ENCODE results near the gene NFX1. TPM values are rescaled to one million over a fixed set of nuclear protein-coding genes. Genes with fewer than 3 reads are reported as not detected.
A peak's percentile ranks its signal among the peaks of the same experiment; 100 is the strongest.
"Not testable (repeated sequence)": the region's sequence is repeated elsewhere in the genome, so short reads cannot be mapped to it uniquely, and the experiment has no call there.

The NFX1 gene
- total RNA-seq, 2 donors from 2014 or later: 32.0 to 56.5 TPM

GRCh38 chr9:33341182-33341581 is 50.9 kb downstream of the NFX1 start:
- Mint-ChIP-seq H3K4me3 (no peak overlapping the region), H3K4me1 (no peaks in the 10 kb centered on the region), H3K9me3 (no peaks in the 10 kb centered on the region), H3K36me3 (ENCODE audit: low read depth) (peaks cover 96% of the 10 kb centered on the region), H3K27ac (peak overlapping the region; percentile 4), H3K27me3 (no peaks in the 10 kb centered on the region)
- no peak for ATAC-seq (replicated peaks)

GRCh38 chr9:33344145-33344544 is 53.8 kb downstream of the NFX1 start:
- no peak for ATAC-seq (replicated peaks)

GRCh38 chr9:33346564-33346963 is 56.2 kb downstream of the NFX1 start:
- H3K36me3 Mint-ChIP-seq (ENCODE audit: low read depth): peaks cover 91% of the 10 kb centered on the region
- no peak overlapping the region for H3K4me3 Mint-ChIP-seq
- ATAC-seq (replicated peaks): no peak
- H3K4me1 Mint-ChIP-seq: peaks cover 7% of the 10 kb centered on the region
- H3K27me3 Mint-ChIP-seq: no peaks in the 10 kb centered on the region
- peak overlapping the region; percentile 63 for H3K27ac Mint-ChIP-seq
- H3K9me3 Mint-ChIP-seq: no peaks in the 10 kb centered on the region

More at GRCh38 chr9:33344145-33344544, 53.8 kb downstream of the NFX1 start:
- H3K9me3 Mint-ChIP-seq: no peaks in the 10 kb centered on the region
- no peak overlapping the region for H3K27ac Mint-ChIP-seq
- H3K4me1 Mint-ChIP-seq: peaks cover 4% of the 10 kb centered on the region
- H3K27me3 Mint-ChIP-seq: no peaks in the 10 kb centered on the region
- H3K36me3 Mint-ChIP-seq (ENCODE audit: low read depth): peaks cover 100% of the 10 kb centered on the region
- H3K4me3 Mint-ChIP-seq: no peak overlapping the region

GRCh38 chr9:33348998-33349397 is 58.7 kb downstream of the NFX1 start:
- H3K27me3 Mint-ChIP-seq: no peaks in the 10 kb centered on the region
- H3K27ac Mint-ChIP-seq: peak overlapping the region; percentile 53

GRCh38 chr9:33349743-33350142 is 59.4 kb downstream of the NFX1 start:
- H3K4me1 Mint-ChIP-seq: peaks cover 9% of the 10 kb centered on the region
- no peak overlapping the region for H3K27ac Mint-ChIP-seq
- no peak overlapping the region for H3K4me3 Mint-ChIP-seq
- H3K9me3 Mint-ChIP-seq: no peaks in the 10 kb centered on the region
- H3K27me3 Mint-ChIP-seq: no peaks in the 10 kb centered on the region
- peaks cover 86% of the 10 kb centered on the region for H3K36me3 Mint-ChIP-seq (ENCODE audit: low read depth)
- ATAC-seq (replicated peaks): no peak

More at GRCh38 chr9:33348998-33349397, 58.7 kb downstream of the NFX1 start:
- Mint-ChIP-seq H3K4me3 (no peak overlapping the region), H3K9me3 (no peaks in the 10 kb centered on the region), H3K36me3 (ENCODE audit: low read depth) (peaks cover 86% of the 10 kb centered on the region), H3K4me1 (peaks cover 7% of the 10 kb centered on the region)
- no peak for ATAC-seq (replicated peaks)

- H3K36me3 Mint-ChIP-seq (ENCODE audit: low read depth): peaks cover 86% of the 10 kb centered on the region
- H3K27ac Mint-ChIP-seq: peak overlapping the region; percentile 44
- peak; percentile 42 for ATAC-seq (replicated peaks)
- H3K4me3 Mint-ChIP-seq: no peak overlapping the region
- H3K27me3 Mint-ChIP-seq: no peaks in the 10 kb centered on the region
- H3K4me1 Mint-ChIP-seq: peaks cover 11% of the 10 kb centered on the region
- no peaks in the 10 kb centered on the region for H3K9me3 Mint-ChIP-seq
These were observed 60.0 kb downstream of the NFX1 start for GRCh38 chr9:33350310-33350709.

GRCh38 chr9:33351547-33351946 is 61.2 kb downstream of the NFX1 start:
- H3K4me1 Mint-ChIP-seq: peaks cover 11% of the 10 kb centered on the region
- H3K27ac Mint-ChIP-seq: peak overlapping the region; percentile 78
- H3K4me3 Mint-ChIP-seq: no peak overlapping the region
- H3K9me3 Mint-ChIP-seq: no peaks in the 10 kb centered on the region
- ATAC-seq (replicated peaks): peak; percentile 39
- H3K36me3 Mint-ChIP-seq (ENCODE audit: low read depth): peaks cover 85% of the 10 kb centered on the region
- H3K27me3 Mint-ChIP-seq: no peaks in the 10 kb centered on the region

GRCh38 chr9:33354651-33355211 is 64.4 kb downstream of the NFX1 start:
- Mint-ChIP-seq H3K27me3 (no peaks in the 10 kb centered on the region), H3K27ac (peak overlapping the region; percentile 14), H3K4me1 (peaks cover 4% of the 10 kb centered on the region), H3K4me3 (no peak overlapping the region), H3K9me3 (no peaks in the 10 kb centered on the region), H3K36me3 (ENCODE audit: low read depth) (peaks cover 71% of the 10 kb centered on the region)
- ATAC-seq (replicated peaks): peak; percentile 44

- Mint-ChIP-seq H3K4me3 (no peak overlapping the region), H3K27me3 (no peaks in the 10 kb centered on the region), H3K4me1 (peaks cover 4% of the 10 kb centered on the region), H3K9me3 (no peaks in the 10 kb centered on the region), H3K27ac (no peak overlapping the region), H3K36me3 (ENCODE audit: low read depth) (peaks cover 77% of the 10 kb centered on the region)
- no peak for ATAC-seq (replicated peaks)
These were observed 65.6 kb downstream of the NFX1 start for GRCh38 chr9:33355933-33356332.

- H3K36me3 Mint-ChIP-seq (ENCODE audit: low read depth): peaks cover 85% of the 10 kb centered on the region
- H3K9me3 Mint-ChIP-seq; H3K27me3 Mint-ChIP-seq; ATAC-seq (replicated peaks); H3K4me3 Mint-ChIP-seq; H3K27ac Mint-ChIP-seq; H3K4me1 Mint-ChIP-seq: not testable (repeated sequence)
These were observed 68.3 kb downstream of the NFX1 start for GRCh38 chr9:33358641-33359040.

GRCh38 chr9:33364127-33364526 is 73.8 kb downstream of the NFX1 start:
- no peak for ATAC-seq (replicated peaks)
- peaks cover 100% of the 10 kb centered on the region for H3K36me3 Mint-ChIP-seq (ENCODE audit: low read depth)
- no peaks in the 10 kb centered on the region for H3K27me3 Mint-ChIP-seq
- H3K9me3 Mint-ChIP-seq: no peaks in the 10 kb centered on the region
- no peak overlapping the region for H3K27ac Mint-ChIP-seq
- H3K4me1 Mint-ChIP-seq: no peaks in the 10 kb centered on the region
- H3K4me3 Mint-ChIP-seq: no peak overlapping the region

GRCh38 chr9:33364814-33365213 is 74.5 kb downstream of the NFX1 start:
- ATAC-seq (replicated peaks); H3K27ac Mint-ChIP-seq; H3K27me3 Mint-ChIP-seq; H3K4me1 Mint-ChIP-seq; H3K9me3 Mint-ChIP-seq; H3K4me3 Mint-ChIP-seq: not testable (repeated sequence)
- H3K36me3 Mint-ChIP-seq (ENCODE audit: low read depth): peaks cover 100% of the 10 kb centered on the region

- no peaks in the 10 kb centered on the region for H3K9me3 Mint-ChIP-seq
- no peak for ATAC-seq (replicated peaks)
- H3K36me3 Mint-ChIP-seq (ENCODE audit: low read depth): peaks cover 100% of the 10 kb centered on the region
- no peak overlapping the region for H3K4me3 Mint-ChIP-seq
- peak overlapping the region; percentile 21 for H3K27ac Mint-ChIP-seq
- no peaks in the 10 kb centered on the region for H3K27me3 Mint-ChIP-seq
- no peaks in the 10 kb centered on the region for H3K4me1 Mint-ChIP-seq
These were observed 76.7 kb downstream of the NFX1 start for GRCh38 chr9:33366979-33367480.

GRCh38 chr9:33372900-33373299 is 82.6 kb downstream of the NFX1 start:
- H3K36me3 Mint-ChIP-seq (ENCODE audit: low read depth): peaks cover 48% of the 10 kb centered on the region
- no peaks in the 10 kb centered on the region for H3K27me3 Mint-ChIP-seq
- H3K4me3 Mint-ChIP-seq: no peak overlapping the region

GRCh38 chr9:33374190-33374589 is 83.9 kb downstream of the NFX1 start:
- no peaks in the 10 kb centered on the region for H3K4me1 Mint-ChIP-seq
- no peaks in the 10 kb centered on the region for H3K27me3 Mint-ChIP-seq
- H3K36me3 Mint-ChIP-seq (ENCODE audit: low read depth): peaks cover 35% of the 10 kb centered on the region
- H3K27ac Mint-ChIP-seq: peak overlapping the region; percentile 19
- no peak overlapping the region for H3K4me3 Mint-ChIP-seq
- no peak for ATAC-seq (replicated peaks)
- H3K9me3 Mint-ChIP-seq: no peaks in the 10 kb centered on the region

More at GRCh38 chr9:33372900-33373299, 82.6 kb downstream of the NFX1 start:
- ATAC-seq (replicated peaks): no peak
- no peaks in the 10 kb centered on the region for H3K9me3 Mint-ChIP-seq
- peak overlapping the region; percentile 19 for H3K27ac Mint-ChIP-seq
- no peaks in the 10 kb centered on the region for H3K4me1 Mint-ChIP-seq

All from activated T-helper 17 cell treated with anti-CD3 and anti-CD28 coated beads, Interleukin-2, amount 50 U/mL, for 72 hours (primary cell).